Uterus (tissue), 4 donors: Measurements from ENCODE around the gene HSD17B7. TPM values are rescaled to one million over a fixed set of nuclear protein-coding genes. Genes with fewer than 3 reads are reported as not detected.
"Not testable (repeated sequence)": the region's sequence is repeated elsewhere in the genome, so short reads cannot be mapped to it uniquely, and the experiment has no call there.

Experiments used
- DNase-seq, 2 donors: peaks; one replicate each; pipeline ENCODE4 v3.0.0-alpha.2; 2019 to 2020
- H3K27ac ChIP-seq, 2 donors: fragments of 200-600 bp; sonication (generic); 1 replicate in 1 of 2; 2 replicates in 1 of 2; pipeline ENCODE4 v1.5.1; 2016 to 2018
- H3K27me3 ChIP-seq, 2 donors: fragments of 200-600 bp; sonication (generic); one replicate each; pipeline ENCODE4 v1.5.1; 2018 to 2019; ENCODE audit warnings: control low read depth in 1 of 2
- H3K36me3 ChIP-seq, 2 donors: fragments of 200-600 bp; sonication (generic); one replicate each; pipeline ENCODE4 v1.5.1; 2019; ENCODE audit warnings: control low read depth in 1 of 2
- H3K4me1 ChIP-seq, 2 donors: fragments of 200-600 bp; sonication (generic); one replicate each; pipeline ENCODE4 v1.5.1; 2018 to 2019; ENCODE audit warnings: control low read depth in 1 of 2
- H3K4me3 ChIP-seq, 2 donors: fragments of 200-600 bp; sonication (generic); 1 replicate in 1 of 2; 2 replicates in 1 of 2; pipeline ENCODE4 v1.5.1; 2018 to 2019; ENCODE audit warnings: mild to moderate bottlenecking in 1 of 2
- H3K9me3 ChIP-seq, 2 donors: fragments of 200-600 bp; sonication (generic); one replicate each; pipeline ENCODE4 v1.5.1; 2019; ENCODE audit warnings: control low read depth in 1 of 2
- POLR2A ChIP-seq, 2 donors: fragments of 450-650 bp; IDR thresholded peaks; one replicate each; pipeline ENCODE4 v1.6.1; 2016; ENCODE audit warnings: antibody characterized with exemption in 2 of 2, mild to moderate bottlenecking in 1 of 2, moderate library complexity in 1 of 2
- intact Hi-C: fragments of 100-400 bp; cut with DNase I; formaldehyde crosslinking; loops from one replicate; pipeline ENCODE4 v1.15.1; 2023; ENCODE audit warnings: low total_unique reads
- total RNA-seq, 4 donors: library from RNA; depleted of rRNA in 3 of 4; stranded (reverse); fragments of >200 nt in 3 of 4; gene quantifications; one replicate each; pipeline versions ENCODE4 v1.1.0 to v1.2.4, GENCODE V29; 2014 to 2023
- TF ChIP-seq, protein P1 (sequence below), 4 experiments: fragments of 200-600 bp in 2 of 4; fragments of 450-650 bp in 2 of 4; sonication (generic) in 2 of 4; IDR thresholded peaks; one replicate each; pipeline ENCODE4 v1.5.1; 2016 to 2019; ENCODE audit warnings: antibody characterized with exemption in 4 of 4, mild to moderate bottlenecking in 2 of 4, moderate library complexity in 1 of 4
- donor health status: DM: yes; HTN: yes; CAD: no.

The HSD17B7 gene, protein sequence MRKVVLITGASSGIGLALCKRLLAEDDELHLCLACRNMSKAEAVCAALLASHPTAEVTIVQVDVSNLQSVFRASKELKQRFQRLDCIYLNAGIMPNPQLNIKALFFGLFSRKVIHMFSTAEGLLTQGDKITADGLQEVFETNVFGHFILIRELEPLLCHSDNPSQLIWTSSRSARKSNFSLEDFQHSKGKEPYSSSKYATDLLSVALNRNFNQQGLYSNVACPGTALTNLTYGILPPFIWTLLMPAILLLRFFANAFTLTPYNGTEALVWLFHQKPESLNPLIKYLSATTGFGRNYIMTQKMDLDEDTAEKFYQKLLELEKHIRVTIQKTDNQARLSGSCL
- 10 to 100 TPM in 2 of 4 donors, 1 to 10 TPM in 2; 3.1 to 24.7 (median 10.3) TPM for total RNA-seq

DNA sequence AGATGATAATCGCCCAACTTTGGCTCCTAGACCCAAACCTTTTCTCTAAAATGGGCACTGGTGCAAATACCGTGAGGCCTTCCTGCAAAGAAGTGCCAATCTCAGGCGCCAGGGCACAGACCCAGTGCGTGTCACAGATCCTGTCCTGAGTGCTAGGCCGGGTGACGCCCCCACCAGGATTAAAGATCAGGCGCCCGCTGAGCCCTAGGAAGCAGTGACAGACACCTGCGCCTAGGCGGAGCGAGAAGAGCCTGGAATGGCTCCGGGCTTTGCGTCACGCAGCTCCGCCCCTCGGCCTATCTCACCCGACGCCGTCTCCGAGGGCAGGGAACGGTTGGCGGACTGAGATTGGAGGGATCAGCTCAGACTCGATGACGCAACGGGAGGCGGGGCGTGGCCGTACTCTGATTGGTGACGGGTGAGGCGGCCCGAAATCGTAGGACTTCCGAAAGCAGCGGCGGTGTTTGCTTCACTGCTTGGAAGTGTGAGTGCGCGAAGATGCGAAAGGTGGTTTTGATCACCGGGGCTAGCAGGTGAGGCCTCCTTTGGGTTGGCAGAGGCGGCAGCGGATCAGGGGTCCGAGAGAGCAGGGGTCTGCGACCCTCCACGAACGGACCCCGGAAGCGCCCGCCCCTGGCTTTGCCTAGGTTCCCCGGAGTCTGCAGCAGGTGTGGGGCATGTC lies at the start of gene HSD17B7:
HSD17B7 (plus strand) TSS at position 400 of the 682 bp plus-strand sequence; CDS start at position 499, 99 bp downstream.
- H3K36me3 ChIP-seq, H3K27me3 ChIP-seq, H3K4me1 ChIP-seq, intact Hi-C loops, H3K9me3 ChIP-seq: not testable (repeated sequence)
- Histone ChIP-seq H3K27ac (peak within 1 kb of the TSS; percentile 86 to 97), H3K4me3 (peak within 1 kb of the TSS; percentile 42 to 45)
- TF ChIP-seq, protein P1, sequence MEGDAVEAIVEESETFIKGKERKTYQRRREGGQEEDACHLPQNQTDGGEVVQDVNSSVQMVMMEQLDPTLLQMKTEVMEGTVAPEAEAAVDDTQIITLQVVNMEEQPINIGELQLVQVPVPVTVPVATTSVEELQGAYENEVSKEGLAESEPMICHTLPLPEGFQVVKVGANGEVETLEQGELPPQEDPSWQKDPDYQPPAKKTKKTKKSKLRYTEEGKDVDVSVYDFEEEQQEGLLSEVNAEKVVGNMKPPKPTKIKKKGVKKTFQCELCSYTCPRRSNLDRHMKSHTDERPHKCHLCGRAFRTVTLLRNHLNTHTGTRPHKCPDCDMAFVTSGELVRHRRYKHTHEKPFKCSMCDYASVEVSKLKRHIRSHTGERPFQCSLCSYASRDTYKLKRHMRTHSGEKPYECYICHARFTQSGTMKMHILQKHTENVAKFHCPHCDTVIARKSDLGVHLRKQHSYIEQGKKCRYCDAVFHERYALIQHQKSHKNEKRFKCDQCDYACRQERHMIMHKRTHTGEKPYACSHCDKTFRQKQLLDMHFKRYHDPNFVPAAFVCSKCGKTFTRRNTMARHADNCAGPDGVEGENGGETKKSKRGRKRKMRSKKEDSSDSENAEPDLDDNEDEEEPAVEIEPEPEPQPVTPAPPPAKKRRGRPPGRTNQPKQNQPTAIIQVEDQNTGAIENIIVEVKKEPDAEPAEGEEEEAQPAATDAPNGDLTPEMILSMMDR (IDR thresholded peaks at IDR 0.05): peak in 1 of 4 experiments; percentile 22
- peak; percentile 45 to 69 for TF ChIP-seq POLR2A (IDR thresholded peaks at IDR 0.05)
- peak; percentile 71 to 80 for DNase-seq

GRCh38 chr1:162740755-162741154 lies 49.7 kb upstream of the HSD17B7 start:
- no peak overlapping the region for H3K4me3 ChIP-seq
- no peaks in the 10 kb centered on the region for H3K36me3 ChIP-seq
- no peaks in the 10 kb centered on the region for H3K9me3 ChIP-seq
- no peak for TF ChIP-seq POLR2A (IDR thresholded peaks at IDR 0.05)
- TF ChIP-seq, protein P1 (IDR thresholded peaks at IDR 0.05): no peak
- H3K27me3 ChIP-seq: no peaks in the 10 kb centered on the region
- H3K27ac ChIP-seq: no peak overlapping the region
- no peak for DNase-seq
- intact Hi-C loops: no loop called here
- no peaks in the 10 kb centered on the region for H3K4me1 ChIP-seq

- no peaks in the 10 kb centered on the region for H3K36me3 ChIP-seq
- no peak overlapping the region for H3K27ac ChIP-seq
- intact Hi-C loops: no loop called here
- DNase-seq: no peak
- H3K4me3 ChIP-seq: no peak overlapping the region
- no peaks in the 10 kb centered on the region for H3K9me3 ChIP-seq
- no peaks in the 10 kb centered on the region for H3K4me1 ChIP-seq
- no peaks in the 10 kb centered on the region for H3K27me3 ChIP-seq
- TF ChIP-seq POLR2A (IDR thresholded peaks at IDR 0.05): no peak
- TF ChIP-seq, protein P1 (IDR thresholded peaks at IDR 0.05): no peak
These were observed 48.9 kb upstream of the HSD17B7 start for GRCh38 chr1:162741574-162741973.

GRCh38 chr1:162746264-162746942 lies 44.1 kb upstream of the HSD17B7 start:
- H3K27ac ChIP-seq, intact Hi-C loops, H3K4me1 ChIP-seq, DNase-seq, H3K27me3 ChIP-seq, H3K36me3 ChIP-seq, H3K9me3 ChIP-seq, H3K4me3 ChIP-seq: not testable (repeated sequence)

GRCh38 chr1:162753001-162753658 lies 37.4 kb upstream of the HSD17B7 start:
- Histone ChIP-seq H3K9me3 (no peaks in the 10 kb centered on the region), H3K4me1 (peaks cover 0 to 5% of the 10 kb centered on the region in 2 donors), H3K27me3 (no peaks in the 10 kb centered on the region), H3K27ac (peak overlapping the region in 1 of 2 donors; percentile 31), H3K36me3 (no peaks in the 10 kb centered on the region), H3K4me3 (no peak overlapping the region)
- no peak for DNase-seq
- intact Hi-C loops: no loop called here
- TF ChIP-seq POLR2A (IDR thresholded peaks at IDR 0.05): no peak
- TF ChIP-seq, protein P1 (IDR thresholded peaks at IDR 0.05): no peak
